ENCODE results near the gene DTNA.

DTNA gene

GRCh38 chr18:34938090-34938489 is 228.0 kb downstream of the DTNA start:
- no peak for DNase-seq

All from C1 segment of cervical spinal cord (tissue), 14 donors.